ENCODE data around the gene METAP2. TPM values are rescaled to one million over a fixed set of nuclear protein-coding genes. Genes with fewer than 3 reads are reported as not detected.

The METAP2 gene
- total RNA-seq, 1 donor = 92.1 TPM

- H3K4me3 ChIP-seq (ENCODE audit: low read depth, low read length) = no peak overlapping the region
- DNase-seq (ENCODE audit: low read depth) = no peak
- TF ChIP-seq CTCF (IDR thresholded peaks at IDR 0.05; ENCODE audit: insufficient read depth, low read length) = no peak
These were observed 80.7 kb downstream of the METAP2 start for GRCh38 chr12:95554532-95555071.

GRCh38 chr12:95557625-95558024 is 83.7 kb downstream of the METAP2 start:
- no peak overlapping the region for H3K4me3 ChIP-seq (ENCODE audit: low read depth, low read length)
- TF ChIP-seq CTCF (IDR thresholded peaks at IDR 0.05; ENCODE audit: insufficient read depth, low read length) = no peak
- DNase-seq (ENCODE audit: low read depth) = no peak

Small RNAs within 50 kb of the gene (small RNA-seq; reads per million reads assigned to genes)
- gene RNU6-735P = not detected

Other genes with a start within 250 kb of the METAP2 start
- gene USP44, start 77.3 kb downstream of the METAP2 start, total RNA-seq (ENCODE audit: low replicate concordance) = 0.82 and 1.8 TPM in 2 replicates